Sigmoid colon (tissue), 4 donors: ENCODE data around the gene FGF4.

ENCODE experiments used
- POLR2A ChIP-seq, 2 donors: fragments of 450-650 bp; IDR thresholded peaks; one replicate each; pipeline ENCODE4 v1.6.1; 2016; ENCODE audit warnings: antibody characterized with exemption in 2 of 2, mild to moderate bottlenecking in 2 of 2, moderate library complexity in 2 of 2
- POLR2AphosphoS5 ChIP-seq, 4 donors: sonication (generic); formaldehyde crosslinking; IDR thresholded peaks; one replicate each; pipeline ENCODE4 v1.6.1; 2017; ENCODE audit warnings: antibody characterized with exemption in 4 of 4
- TF ChIP-seq, protein P1 (sequence below), 4 experiments: fragments of 450-650 bp in 3 of 4; fragments of 200-600 bp in 1 of 4; IDR thresholded peaks; one replicate each; pipeline ENCODE4 v1.5.1; 2016 to 2019; ENCODE audit warnings: antibody characterized with exemption in 4 of 4, mild to moderate bottlenecking in 3 of 4, moderate library complexity in 2 of 4

DNA sequence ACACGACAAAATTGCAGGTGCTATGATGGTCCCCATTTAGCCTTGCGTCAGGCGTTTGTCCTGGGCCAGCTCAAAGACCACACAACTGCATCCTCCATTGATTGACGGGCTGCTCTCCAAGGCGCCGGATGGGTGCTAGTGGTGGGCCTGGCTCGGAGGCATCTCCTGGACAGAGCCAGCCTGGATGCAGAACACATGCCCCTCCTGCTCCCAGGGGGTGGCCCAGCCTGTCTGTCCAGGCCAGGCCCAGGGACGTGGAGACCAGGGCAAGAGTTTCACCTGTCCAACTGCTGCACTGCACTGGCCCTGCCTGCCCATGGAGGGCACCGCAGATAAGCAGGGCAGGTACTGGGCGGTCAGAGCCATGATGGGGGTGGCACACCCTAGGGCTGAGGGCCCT is 47.9 kb downstream of the FGF4 start:
- TF ChIP-seq, protein P1, sequence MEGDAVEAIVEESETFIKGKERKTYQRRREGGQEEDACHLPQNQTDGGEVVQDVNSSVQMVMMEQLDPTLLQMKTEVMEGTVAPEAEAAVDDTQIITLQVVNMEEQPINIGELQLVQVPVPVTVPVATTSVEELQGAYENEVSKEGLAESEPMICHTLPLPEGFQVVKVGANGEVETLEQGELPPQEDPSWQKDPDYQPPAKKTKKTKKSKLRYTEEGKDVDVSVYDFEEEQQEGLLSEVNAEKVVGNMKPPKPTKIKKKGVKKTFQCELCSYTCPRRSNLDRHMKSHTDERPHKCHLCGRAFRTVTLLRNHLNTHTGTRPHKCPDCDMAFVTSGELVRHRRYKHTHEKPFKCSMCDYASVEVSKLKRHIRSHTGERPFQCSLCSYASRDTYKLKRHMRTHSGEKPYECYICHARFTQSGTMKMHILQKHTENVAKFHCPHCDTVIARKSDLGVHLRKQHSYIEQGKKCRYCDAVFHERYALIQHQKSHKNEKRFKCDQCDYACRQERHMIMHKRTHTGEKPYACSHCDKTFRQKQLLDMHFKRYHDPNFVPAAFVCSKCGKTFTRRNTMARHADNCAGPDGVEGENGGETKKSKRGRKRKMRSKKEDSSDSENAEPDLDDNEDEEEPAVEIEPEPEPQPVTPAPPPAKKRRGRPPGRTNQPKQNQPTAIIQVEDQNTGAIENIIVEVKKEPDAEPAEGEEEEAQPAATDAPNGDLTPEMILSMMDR (IDR thresholded peaks at IDR 0.05), result no peak
- TF ChIP-seq POLR2AphosphoS5 (IDR thresholded peaks at IDR 0.05) (no peak), POLR2A (IDR thresholded peaks at IDR 0.05) (no peak)
